Peyer's patch (tissue), 4 donors: ENCODE measurements around the gene GTPBP10.

Experiments used
- CTCF ChIP-seq, 6 experiments: fragments of 450-650 bp in 4 of 6; fragments of 200-600 bp in 2 of 6; sonication (generic) in 1 of 6; IDR thresholded peaks; one replicate each; pipeline ENCODE4 v1.5.1; 2017 to 2019; ENCODE audit warnings: antibody characterized with exemption in 6 of 6, mild to moderate bottlenecking in 3 of 6, moderate library complexity in 1 of 6
- POLR2A ChIP-seq, 2 donors: fragments of 450-650 bp; IDR thresholded peaks; one replicate each; pipeline ENCODE4 v1.5.1; 2017; ENCODE audit warnings: antibody characterized with exemption in 2 of 2, mild to moderate bottlenecking in 2 of 2, moderate library complexity in 2 of 2

- TF ChIP-seq CTCF (IDR thresholded peaks at IDR 0.05) (no peak), POLR2A (IDR thresholded peaks at IDR 0.05) (no peak)
Observed at GRCh38 chr7:90424720-90425119, 78.2 kb downstream of the GTPBP10 start.
